Measurements from ENCODE around the gene PRMT3.
"Not testable (repeated sequence)": the region's sequence is repeated elsewhere in the genome, so short reads cannot be mapped to it uniquely, and the experiment has no call there.

PRMT3 gene

GRCh38 chr11:20374741-20375300, 12.7 kb upstream of the PRMT3 start:
- DNase-seq, result peak; percentile 22

GRCh38 chr11:20376162-20376730, 11.3 kb upstream of the PRMT3 start:
- no peak for DNase-seq

- not testable (repeated sequence) for DNase-seq
Measured at GRCh38 chr11:20385996-20386395, 1.5 kb upstream of the PRMT3 start.

GRCh38 chr11:20388096-20389055, 860 bp downstream of the PRMT3 start:
- DNase-seq, result peak; percentile 12

GRCh38 chr11:20397281-20397680, 9.8 kb downstream of the PRMT3 start:
- peak; percentile 38 for DNase-seq

GRCh38 chr11:20399498-20399897, 12.0 kb downstream of the PRMT3 start:
- no peak for DNase-seq

GRCh38 chr11:20403059-20403458, 15.5 kb downstream of the PRMT3 start:
- DNase-seq, result no peak

GRCh38 chr11:20406484-20406883, 19.0 kb downstream of the PRMT3 start:
- DNase-seq, result no peak

GRCh38 chr11:20407344-20407743, 19.8 kb downstream of the PRMT3 start:
- no peak for DNase-seq

- no peak for DNase-seq
Measured at GRCh38 chr11:20415432-20415831, 27.9 kb downstream of the PRMT3 start.

- DNase-seq, result no peak
Measured at GRCh38 chr11:20417771-20418170, 30.3 kb downstream of the PRMT3 start.

- DNase-seq, result no peak
Measured at GRCh38 chr11:20421946-20422345, 34.4 kb downstream of the PRMT3 start.

- no peak for DNase-seq
Measured at GRCh38 chr11:20429216-20429615, 41.7 kb downstream of the PRMT3 start.

GRCh38 chr11:20438637-20439036, 51.1 kb downstream of the PRMT3 start:
- no peak for DNase-seq

- DNase-seq, result peak; percentile 16
Measured at GRCh38 chr11:20443596-20443995, 56.1 kb downstream of the PRMT3 start.

GRCh38 chr11:20444535-20444934, 57.0 kb downstream of the PRMT3 start:
- DNase-seq, result no peak

GRCh38 chr11:20448834-20449233, 61.3 kb downstream of the PRMT3 start:
- DNase-seq, result no peak

- no peak for DNase-seq
Measured at GRCh38 chr11:20450829-20451228, 63.3 kb downstream of the PRMT3 start.

- DNase-seq, result peak; percentile 41
Measured at GRCh38 chr11:20451568-20451967, 64.1 kb downstream of the PRMT3 start.

GRCh38 chr11:20452585-20452984, 65.1 kb downstream of the PRMT3 start:
- no peak for DNase-seq

GRCh38 chr11:20453657-20454316, 66.3 kb downstream of the PRMT3 start:
- DNase-seq, result no peak

- DNase-seq, result no peak
Measured at GRCh38 chr11:20457001-20457799, 69.7 kb downstream of the PRMT3 start.

Measured in suppressor macrophage treated with lipopolysaccharide for 4 hours (primary cell).